CD4-positive, alpha-beta T cell treated with Interleukin-6 at 100 ng/mL for 8 hours (primary cell): ENCODE measurements around the gene PRSS53.

Source experiments
- DNase-seq: peaks from one replicate; pipeline ENCODE4 v3.0.0-alpha.2; 2020; ENCODE audit warnings: mixed read lengths, low spot score

PRSS53 gene

GRCh38 chr16:31043352-31043751 is 45.4 kb downstream of the PRSS53 start:
- DNase-seq, result no peak

DNA sequence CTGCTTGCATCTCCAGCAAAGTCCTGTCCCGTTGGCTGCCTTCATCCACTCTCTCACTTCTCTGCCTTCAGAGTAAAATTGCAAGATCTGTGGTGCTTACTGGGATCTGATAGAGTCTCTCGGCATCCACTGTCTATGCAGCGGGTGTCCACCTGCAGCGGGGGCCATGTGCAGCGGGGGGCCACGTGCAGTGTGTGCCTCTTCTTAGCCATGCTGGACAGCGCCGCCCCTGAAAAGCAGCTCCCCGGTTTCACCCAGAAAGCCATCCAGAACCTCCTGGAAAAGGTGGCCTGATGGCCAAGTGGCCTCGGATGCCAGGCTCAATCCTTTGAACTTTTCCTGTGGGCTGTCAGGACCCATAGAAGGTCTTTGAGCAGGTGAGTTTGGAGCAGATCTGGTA is 45.9 kb downstream of the PRSS53 start:
- DNase-seq, result no peak

GRCh38 chr16:31038993-31039392 is 49.8 kb downstream of the PRSS53 start:
- no peak for DNase-seq

- DNase-seq, result no peak
Observed at GRCh38 chr16:31036691-31037090, 52.1 kb downstream of the PRSS53 start.

DNA sequence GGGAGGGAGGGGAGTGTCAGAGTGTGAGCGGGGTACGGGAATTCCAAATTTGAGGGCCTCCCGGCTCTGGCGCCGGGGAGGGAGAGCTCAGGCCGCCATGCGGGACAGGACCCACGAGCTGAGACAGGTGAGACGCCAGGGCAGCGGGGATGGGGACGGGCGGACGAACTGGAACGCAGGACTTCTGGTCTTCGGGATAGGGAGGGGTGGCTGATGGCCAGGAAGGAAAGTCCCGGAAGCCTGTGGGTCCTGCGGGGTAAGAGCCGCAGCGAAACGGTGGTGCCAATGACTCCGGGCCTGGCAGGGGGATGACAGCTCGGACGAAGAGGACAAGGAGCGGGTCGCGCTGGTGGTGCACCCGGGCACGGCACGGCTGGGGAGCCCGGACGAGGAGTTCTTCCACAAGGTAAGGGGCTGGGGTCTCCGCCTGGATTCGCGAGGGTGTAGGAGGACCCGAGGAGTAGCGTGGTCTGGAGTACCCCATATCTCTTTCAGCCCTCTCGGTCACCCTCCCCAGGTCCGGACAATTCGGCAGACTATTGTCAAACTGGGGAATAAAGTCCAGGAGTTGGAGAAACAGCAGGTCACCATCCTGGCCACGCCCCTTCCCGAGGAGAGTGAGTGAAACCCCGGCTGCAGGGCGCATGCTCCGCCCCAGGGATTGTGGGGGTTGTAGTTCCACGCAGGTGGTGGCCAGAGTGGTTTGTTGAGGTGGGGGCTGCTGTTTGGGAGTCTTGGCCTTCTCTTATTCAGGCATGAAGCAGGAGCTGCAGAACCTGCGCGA is 54.8 kb downstream of the PRSS53 start:
- DNase-seq, result peak; percentile 85
